AG04450 (cell line): ENCODE results near the gene KRT3. TPM values are rescaled to one million over a fixed set of nuclear protein-coding genes. Genes with fewer than 3 reads are reported as not detected.

ENCODE experiments used
- CTCF ChIA-PET: fragments of 300-600, 350-600 bp; formaldehyde crosslinking; extraction: SDS; loops from one replicate; lab custom pipeline; 2022; ENCODE audit warnings: antibody characterized with exemption, inconsistent platforms; lab: Charles Lee
- POLR2A ChIA-PET: fragments of 350-600 bp; formaldehyde crosslinking; extraction: SDS; loops from one replicate; lab custom pipeline; 2021; ENCODE audit warnings: antibody characterized with exemption, inconsistent platforms; lab: Yijun Ruan, JAX
- DNase-seq: peaks from one replicate; pipeline ENCODE4 v3.0.0-alpha.2; 2011; ENCODE audit warnings: low read depth, low spot score
- H3K27ac ChIP-seq: one replicate; pipeline ENCODE4 v1.5.1; 2012; ENCODE audit warnings: low read depth, low read length, control low read depth
- H3K27me3 ChIP-seq: one replicate; pipeline ENCODE4 v1.6.0; 2012; ENCODE audit warnings: low read length; ENCODE audit not compliant: control insufficient read depth, insufficient read depth
- H3K4me3 ChIP-seq: 2 replicates; pipeline ENCODE4 v1.5.1; 2011; ENCODE audit warnings: mild to moderate bottlenecking, low read depth, low read length, control low read depth
- H3K9me3 ChIP-seq: 2 replicates; pipeline ENCODE4 v1.5.1; 2012; ENCODE audit warnings: low read length; ENCODE audit not compliant: control insufficient read depth, insufficient read depth
- CTCF ChIP-seq: IDR thresholded peaks from 2 replicates; pipeline ENCODE4 v1.5.1; 2011; ENCODE audit warnings: low read depth, low read length, control low read depth, inconsistent platforms
- polyA plus RNA-seq: library from polyadenylated mRNA; depleted of rRNA; stranded (reverse); fragments of >200 nt; gene quantifications from 2 replicates; pipeline ENCODE4 v1.2.3, GENCODE V29; 2011

Gene KRT3
- polyA plus RNA-seq, 1 experiment, result not detected

- TF ChIP-seq CTCF, result no peak
- Histone ChIP-seq H3K9me3 (no peaks in the 10 kb centered on the region), H3K27ac (no peak overlapping the region), H3K4me3 (no peak overlapping the region), H3K27me3 (no peaks in the 10 kb centered on the region)
- ChIA-PET CTCF (no interaction called here), POLR2A (interaction anchor here (0.6 kb wide), 1 partner anchor 1356 kb away, joined by 3 read pairs; no protein-coding TSS in a partner anchor)
- DNase-seq, result no peak
Measured at GRCh38 chr12:52835271-52836041, 39.5 kb upstream of the KRT3 start.

GRCh38 chr12:52834727-52835001, 38.7 kb upstream of the KRT3 start:
- ChIA-PET CTCF (no interaction called here), POLR2A (no interaction called here)
- Histone ChIP-seq H3K27ac (no peak overlapping the region), H3K27me3 (no peaks in the 10 kb centered on the region), H3K9me3 (no peaks in the 10 kb centered on the region), H3K4me3 (no peak overlapping the region)
- DNase-seq, result no peak
- no peak for TF ChIP-seq CTCF

- ChIA-PET CTCF (no interaction called here), POLR2A (no interaction called here)
- H3K4me3 ChIP-seq, result no peak within 1 kb of the TSS
- DNase-seq, result no peak
- H3K27ac ChIP-seq, result no peak within 1 kb of the TSS
- TF ChIP-seq CTCF, result no peak
- H3K9me3 ChIP-seq, result no peaks in the 10 kb centered on the region
- H3K27me3 ChIP-seq, result no peaks in the 10 kb centered on the region
Measured at GRCh38 chr12:52833922-52834726, 38.2 kb upstream of the KRT3 start, which contains the start of gene KRT79. KRT79 (minus strand) TSS chr12:52834311; CDS start chr12:52834260, 51 bp downstream.

GRCh38 chr12:52832985-52833905, 37.3 kb upstream of the KRT3 start:
- no peak for TF ChIP-seq CTCF
- DNase-seq, result no peak
- Histone ChIP-seq H3K4me3 (no peak overlapping the region), H3K27ac (no peak overlapping the region), H3K27me3 (no peaks in the 10 kb centered on the region), H3K9me3 (no peaks in the 10 kb centered on the region)
- POLR2A ChIA-PET, result no interaction called here
- CTCF ChIA-PET, result no interaction called here
